GM21576 (cell line): Measurements from ENCODE around the gene CBR3.

Experiments used
- ATAC-seq: cut with Tn5 transposase; IDR thresholded peaks from one replicate; pipeline ENCODE4 v1.9.1; 2021; ENCODE audit warnings: mild to moderate bottlenecking, moderate library complexity; ENCODE audit not compliant: unreplicated experiment

Gene CBR3

DNA sequence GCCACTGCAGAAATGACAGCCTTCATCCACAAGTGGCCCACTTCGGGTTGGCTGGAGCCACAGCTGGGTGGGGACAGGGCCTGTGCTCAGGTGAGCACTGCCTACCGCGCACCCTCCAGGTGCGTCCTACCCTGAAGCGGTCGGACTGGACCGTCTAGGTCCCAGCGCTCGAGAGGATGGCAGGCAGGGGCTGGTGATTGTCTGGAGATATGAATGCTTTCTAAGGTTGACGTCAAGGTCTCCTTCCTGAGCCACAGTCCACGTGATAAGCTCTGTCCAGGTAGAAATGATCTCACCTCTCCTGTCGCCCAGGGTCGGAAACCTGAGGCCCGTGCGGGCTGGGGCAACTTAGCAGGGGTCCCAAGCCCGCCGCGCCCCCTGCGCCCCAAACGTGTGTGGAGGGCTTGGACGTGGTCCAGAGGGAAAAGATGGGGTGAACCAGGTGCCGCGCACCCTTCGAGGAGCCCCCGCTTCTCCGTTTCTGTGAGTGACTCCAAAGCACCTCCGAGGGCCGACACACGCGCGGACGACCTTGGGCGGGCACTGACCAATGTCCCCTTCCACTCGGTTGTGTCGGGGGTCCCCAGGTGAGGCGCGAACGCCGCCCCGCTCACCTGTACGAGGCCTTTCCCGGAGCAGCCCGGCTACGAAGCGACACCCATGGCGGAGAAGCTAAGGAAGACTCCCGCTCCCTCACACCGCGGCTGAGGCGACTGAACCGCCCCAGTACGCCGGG, 20.9 kb downstream of the CBR3 start:
- ATAC-seq = no peak

DNA sequence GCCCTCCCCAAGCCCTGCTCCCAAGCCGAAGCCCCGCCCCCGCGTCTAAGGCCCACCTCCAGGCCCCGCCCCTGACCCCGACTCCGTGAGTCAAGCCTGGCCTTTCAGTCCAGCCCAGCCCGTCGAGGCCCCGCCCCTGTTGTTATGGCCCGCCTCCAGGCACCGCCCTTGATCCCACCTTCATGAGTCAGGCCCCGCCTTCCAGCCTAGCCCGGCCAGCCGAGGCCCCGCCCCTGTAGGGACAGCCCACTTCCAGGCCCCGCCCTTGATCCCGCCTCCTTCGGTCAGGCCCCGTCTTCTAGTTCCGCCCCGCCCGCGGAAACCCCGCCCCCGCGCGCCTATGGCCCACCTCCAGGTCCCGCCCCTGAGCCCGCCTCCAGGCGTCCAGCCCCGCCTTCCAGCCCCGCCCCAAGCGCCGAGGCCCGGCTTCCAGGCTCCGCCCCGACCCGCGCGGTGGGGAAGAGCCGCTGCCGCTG, 21.5 kb downstream of the CBR3 start:
- peak; percentile 90 for ATAC-seq

DNA sequence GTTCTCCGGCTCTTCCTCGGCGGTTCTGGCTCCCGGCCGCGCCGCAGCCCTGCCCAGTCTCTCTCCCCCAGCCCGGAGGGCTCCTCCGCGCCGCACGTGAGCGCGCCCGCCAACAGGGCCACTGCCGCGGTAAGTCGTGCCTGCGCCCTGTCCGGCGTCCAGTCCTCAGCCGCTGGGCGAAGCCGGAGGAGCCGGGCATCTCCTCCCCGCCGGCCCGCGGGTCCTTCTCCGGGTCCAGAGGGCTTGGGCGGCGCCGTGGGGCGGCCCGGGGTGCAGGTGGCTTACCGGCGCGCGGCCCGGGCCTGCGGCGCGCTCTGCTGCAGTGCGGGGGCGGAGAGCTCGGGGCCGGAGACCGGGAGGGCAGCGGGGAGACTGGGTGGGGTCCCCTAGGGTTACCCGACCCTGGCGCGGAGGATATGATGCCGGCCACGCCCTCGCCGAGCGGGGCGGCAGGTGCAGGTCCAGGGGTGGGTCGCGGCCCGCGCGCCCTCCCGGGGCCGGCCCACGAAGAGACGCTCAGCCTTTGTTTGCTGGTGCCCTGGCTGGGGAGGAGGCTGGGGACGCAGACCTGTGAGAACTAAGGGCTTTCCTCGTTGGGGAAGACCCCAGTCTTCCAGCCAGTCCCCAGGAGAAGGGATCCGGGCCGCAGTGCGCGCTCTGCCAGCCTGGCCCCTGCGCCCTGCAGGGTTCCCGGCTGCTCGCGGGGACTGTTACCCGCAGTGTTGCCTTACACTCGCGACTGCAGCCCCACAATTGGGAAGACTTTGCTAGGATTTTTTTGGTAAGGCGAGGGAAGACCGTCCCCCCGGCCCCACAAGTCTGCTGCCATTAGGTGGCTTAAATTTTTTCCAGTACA, 22.2 kb downstream of the CBR3 start, which contains the start of gene DOP1B:
DOP1B (plus strand) TSS at position 10 of the 856 bp plus-strand sequence. CDS start 7,910 bp downstream, outside the sequence.
- ATAC-seq = peak; percentile 24

DNA sequence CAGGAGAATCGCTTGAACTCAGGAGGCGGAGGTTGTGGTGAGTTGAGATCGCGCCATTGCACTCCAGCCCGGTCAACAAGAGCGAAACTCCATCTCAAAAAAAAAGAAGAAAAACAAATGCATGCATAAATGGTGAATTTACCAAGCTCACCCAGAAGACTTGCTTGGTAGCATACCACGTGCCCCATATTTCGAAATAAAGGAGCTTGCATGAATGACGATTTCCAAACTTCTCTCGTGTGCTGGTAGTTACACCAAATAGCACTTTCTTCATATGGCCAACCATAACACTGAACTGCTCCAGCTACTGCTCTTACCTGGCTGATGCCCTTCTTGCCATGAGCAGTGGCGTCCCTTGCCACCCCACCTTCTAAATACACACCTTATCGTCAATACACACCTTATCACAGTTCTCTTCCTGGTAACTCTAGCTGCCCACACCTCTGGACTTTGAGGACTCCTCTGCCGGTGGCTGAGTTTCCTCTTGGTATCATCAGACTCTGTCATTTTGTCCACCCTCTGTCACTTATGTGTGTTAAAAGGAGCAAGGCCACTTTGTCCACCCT, 24.6 kb downstream of the CBR3 start:
- no peak for ATAC-seq

DNA sequence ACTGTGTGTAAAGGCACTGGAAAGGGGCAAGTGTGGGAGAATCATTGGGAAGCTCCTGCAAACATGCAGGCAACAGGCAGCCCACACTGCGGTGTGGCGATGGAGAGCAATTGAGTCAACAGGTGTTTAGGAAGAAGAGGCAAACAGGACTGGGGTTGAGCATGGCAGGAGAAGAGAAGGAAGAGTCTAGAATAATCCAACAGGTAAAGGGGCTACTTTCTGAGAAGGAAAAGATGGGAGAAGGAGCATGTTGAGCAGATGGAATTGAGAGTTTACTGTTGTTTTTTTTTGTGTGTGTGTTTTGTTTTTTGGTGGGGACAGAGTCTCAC, 25.9 kb downstream of the CBR3 start:
- ATAC-seq = no peak

DNA sequence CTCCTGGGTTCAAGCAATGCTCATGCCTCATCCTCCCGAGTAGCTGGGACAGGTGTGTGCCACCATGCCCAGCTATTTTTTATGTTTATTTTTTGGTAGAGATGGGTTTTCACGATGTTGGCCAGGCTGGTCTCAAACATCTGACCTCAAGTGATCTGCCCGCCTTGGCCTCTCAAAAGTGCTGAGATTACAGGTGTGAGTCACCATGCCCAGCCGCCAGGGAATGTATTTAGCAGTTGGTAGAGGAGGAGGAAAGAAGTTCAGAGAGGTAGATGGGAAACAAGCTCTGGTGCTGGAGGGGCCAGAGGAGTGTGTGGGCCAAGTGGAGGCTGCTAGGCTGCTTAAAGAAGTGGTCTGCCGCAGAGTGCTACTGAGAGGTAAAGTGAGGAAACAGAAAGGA, 27.8 kb downstream of the CBR3 start:
- ATAC-seq = no peak

DNA sequence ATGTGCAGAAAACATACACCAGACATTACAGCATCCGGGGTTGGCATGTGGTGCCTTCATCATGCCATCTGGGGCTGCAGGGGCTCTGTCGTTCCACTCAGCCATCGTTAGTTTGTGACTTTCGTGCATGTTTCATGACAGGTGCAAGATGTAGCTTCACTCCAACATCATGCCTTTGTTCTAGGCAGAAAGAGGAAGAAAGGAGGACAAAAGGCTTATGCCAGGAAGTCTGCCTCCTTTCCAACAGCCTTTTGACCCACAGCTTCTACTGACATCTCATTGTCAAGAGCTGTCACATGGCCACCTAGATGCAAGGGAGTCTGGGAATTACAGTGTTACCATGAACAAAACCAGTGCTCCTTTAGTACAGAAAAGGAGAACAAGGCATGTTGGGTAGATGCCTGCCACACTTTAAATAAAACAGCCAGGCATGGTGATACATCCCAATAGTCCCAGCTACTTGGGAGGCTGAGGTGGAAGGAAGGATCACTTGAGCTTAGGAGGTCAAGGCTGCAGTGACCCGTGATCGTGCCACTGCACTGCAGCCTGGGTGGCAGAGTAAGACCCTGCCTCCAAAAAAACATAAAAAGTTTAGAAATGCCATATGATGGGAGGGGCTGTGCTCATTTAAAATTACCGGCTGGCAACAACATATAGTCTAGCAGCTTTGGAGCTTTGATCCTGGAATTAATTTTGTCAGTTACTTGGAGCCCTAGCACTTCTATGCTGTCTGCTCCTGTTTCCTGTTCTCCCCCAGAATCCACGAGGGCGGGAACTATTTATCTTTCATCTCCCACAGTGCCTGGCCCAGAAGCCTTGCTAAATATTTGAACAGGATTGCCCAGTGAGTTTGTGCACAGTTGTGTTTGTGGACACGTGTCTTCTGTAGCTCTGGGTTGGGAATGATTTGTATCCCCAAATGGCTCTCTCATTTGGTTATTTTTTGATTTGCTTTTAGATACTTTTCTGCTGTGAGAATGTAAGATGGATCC, 29.2 kb downstream of the CBR3 start:
- ATAC-seq = no peak

DNA sequence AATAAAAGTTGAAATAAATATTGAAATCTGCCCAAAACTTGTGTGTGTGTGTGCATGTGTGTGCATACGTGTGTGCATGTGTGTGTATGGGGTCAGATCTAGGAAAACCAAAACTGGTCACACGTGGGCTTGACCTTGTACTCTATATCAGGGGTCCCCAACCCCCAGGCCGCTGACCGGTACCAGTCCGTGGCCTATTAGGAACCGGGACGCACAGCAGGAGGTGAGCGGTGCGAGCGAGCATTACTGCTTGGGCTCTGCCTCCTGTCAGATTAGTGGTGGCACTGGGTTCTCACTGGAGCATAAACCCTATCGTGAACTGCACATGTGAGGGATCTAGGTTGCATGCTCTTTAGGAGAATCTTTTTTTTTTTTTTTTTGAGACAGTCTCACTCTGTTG, 30.5 kb downstream of the CBR3 start:
- no peak for ATAC-seq

DNA sequence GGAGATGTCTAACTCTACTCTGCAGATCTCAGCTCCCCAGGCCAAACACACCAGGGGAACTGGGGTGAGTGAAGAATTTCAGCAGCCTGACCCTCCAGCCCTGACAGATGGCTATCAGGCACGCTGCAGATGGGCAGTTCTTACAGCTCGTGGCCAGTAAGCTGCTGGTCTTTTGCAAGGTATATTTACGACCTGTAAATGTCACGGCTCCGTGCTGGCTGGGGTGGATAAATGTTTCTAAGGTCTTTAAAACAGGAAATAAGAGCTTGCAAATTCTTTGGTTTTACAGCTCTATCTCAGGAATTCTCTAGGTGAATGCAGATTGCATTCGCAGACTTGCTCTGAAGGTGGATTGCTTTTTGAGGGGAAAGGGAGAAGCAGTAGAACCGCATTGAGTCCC, 31.8 kb downstream of the CBR3 start:
- no peak for ATAC-seq

DNA sequence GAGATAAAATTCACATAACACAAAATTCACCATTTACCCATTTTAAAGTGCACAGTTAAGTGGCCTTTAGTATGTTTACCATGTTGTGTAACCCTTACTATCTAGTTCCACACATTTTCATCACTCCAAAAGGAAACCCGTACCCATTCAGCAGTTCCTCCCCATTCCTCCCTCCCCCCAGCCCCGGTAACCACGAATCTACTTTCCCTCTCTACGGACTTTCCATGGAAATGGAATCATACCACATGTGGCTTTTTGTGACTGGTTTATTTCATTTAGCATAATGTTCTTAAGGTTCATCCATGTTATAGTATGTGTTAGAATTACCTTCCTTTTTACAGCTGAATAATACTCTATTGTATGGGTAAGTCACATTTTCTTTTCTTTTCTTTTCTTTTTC, 32.7 kb downstream of the CBR3 start:
- no peak for ATAC-seq

DNA sequence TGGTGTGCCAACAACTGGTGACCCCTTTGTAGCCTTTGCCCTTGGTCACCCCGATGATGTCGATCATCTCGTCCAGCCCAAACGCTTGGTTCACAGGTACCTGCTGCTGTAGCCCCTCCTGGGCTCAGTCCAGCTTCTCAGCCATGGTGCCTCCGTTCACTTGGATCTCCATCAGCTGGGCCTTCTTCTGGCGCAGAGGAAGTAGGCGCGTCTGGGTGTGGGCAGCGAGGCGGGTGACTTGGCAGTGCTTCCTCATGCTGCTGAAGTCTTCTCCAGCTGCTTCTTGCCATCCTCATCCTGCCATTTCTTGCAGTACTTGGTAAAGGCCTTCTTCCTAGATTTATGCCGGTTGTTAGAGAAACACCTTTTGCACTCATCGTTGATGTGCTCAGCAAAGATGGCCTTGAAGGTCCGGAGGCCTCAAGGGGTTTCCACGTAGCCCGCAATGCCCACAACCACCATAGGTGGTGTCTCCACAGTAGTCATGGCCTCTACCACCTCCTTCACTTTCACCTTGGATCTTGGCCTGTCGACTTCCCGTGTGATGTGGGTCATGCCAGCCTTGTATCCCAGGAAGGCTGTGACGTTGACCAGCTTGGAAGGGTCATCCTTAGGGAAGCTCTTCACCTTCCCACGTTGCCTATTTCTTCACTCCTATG, 34.7 kb downstream of the CBR3 start:
- ATAC-seq = no peak

DNA sequence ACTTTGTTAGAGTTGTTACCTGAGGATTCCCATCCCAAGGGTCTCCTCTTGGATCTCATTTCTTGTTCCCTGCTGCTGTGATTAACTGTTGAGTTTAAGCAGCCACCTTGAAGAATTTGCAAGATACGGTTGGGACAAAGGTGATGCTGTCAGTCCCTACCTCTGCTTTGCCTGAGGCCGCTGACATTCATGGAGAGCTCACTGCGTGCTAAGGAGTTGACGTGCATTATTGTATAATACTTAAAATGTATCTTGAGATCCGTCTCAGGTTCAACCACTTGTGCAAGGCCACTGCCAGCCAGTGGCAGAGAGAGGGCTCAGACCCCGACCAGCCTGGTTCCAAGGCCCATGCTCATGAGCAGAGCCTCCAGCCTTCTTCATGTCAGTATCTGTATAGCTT, 35.9 kb downstream of the CBR3 start:
- no peak for ATAC-seq

DNA sequence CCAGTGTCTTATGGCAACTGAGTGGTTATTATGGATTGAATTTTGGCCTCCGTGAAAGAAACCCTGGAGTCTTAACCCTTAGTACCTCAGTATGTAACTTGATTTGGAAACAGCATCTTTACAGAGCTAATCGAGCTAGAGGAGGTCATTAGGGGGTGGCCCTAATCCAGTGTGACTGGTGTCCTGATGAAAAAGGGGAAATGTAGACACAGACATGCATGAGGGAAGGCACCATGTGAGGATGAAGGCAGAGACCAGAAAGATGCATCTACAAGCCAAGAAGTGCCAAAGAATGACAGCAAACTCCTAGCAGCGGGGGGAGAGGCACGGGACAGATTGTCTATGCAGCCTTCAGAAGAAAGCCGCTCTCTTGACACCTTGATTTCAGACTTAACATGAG, 36.5 kb downstream of the CBR3 start:
- no peak for ATAC-seq

DNA sequence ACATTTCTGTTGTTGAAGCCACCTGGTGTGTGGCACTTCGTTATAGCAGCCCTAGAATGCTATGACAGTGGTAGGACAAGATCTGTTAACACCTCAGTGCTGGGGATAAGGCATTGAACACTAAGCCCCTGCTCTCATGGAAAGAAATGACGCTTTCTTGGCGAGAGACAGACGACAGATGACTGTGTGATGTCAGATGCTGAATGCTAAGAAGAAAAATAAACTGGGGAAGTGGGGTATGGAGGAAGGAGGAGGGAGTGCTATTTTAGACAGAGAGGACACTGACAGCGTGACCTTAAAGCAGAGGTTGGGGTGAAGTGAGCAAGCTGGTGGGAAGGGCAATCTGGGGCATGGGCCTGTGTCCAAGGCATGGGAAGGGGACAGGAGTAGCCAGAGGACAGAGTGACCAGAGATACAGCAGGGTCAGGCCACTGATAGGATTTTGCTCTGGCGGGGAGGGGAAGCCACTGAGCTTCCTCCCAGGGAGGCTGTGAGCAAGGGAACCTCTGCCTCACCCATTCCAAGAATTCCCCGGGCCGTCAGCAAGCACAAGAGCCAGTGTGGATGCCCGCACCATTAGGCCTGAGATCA, 37.0 kb downstream of the CBR3 start:
- ATAC-seq = no peak

DNA sequence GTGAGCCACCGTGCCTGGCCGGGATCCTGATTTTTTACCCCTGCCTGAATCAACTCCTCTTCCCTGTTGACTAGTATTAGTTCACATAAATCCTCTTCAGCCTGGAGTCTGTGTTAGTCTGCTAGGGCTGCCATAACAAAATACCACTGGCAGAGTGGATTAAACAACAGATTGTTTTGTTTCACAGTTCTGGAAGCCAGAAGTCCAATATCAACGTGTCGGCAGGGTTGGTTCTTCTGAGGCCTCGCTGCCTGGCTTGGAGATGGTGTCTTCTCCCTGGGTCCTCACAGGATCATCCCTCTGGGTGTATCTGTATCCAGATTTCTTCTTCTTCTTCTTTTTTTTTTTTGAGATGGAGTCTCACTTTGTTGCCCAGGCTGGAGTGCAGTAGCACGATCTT, 39.9 kb downstream of the CBR3 start:
- no peak for ATAC-seq

DNA sequence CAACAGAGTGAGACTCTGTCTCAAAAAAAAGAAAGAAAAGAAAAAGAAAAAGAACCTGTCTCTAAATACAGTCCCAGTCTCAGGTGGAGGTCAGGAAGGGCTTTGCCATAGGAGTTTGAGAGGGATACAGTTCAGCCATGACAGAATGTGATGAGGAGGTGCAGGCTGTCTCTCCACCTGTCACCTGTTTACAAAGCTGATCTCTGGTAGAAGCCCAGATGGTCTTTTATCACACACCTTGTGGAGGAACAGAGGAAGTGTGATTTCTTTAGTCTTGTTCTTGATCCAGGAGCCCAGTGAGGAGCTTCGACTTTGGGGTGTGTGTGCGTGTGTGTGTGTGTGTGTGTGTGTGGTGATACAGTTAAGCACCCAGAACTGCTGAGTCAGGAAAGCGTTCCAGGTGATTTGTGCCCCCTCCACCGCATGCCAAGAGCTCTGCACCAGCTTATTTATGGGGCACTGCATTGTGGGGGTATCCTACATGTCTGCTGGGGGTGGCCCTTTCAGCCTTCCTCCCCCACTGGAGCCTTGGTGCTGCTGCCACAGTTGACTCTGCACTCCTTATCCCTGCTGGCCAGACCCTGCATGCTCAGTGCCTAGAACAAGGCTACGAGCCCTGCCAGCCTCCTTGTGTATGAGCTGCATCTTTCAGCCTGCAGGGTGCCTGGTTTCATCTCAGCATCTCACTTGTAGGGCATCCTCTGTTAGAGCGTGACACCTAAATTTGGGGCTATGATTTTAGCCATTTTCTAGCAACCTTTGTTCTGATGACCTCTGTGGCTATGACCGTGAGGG, 41.1 kb downstream of the CBR3 start:
- no peak for ATAC-seq

DNA sequence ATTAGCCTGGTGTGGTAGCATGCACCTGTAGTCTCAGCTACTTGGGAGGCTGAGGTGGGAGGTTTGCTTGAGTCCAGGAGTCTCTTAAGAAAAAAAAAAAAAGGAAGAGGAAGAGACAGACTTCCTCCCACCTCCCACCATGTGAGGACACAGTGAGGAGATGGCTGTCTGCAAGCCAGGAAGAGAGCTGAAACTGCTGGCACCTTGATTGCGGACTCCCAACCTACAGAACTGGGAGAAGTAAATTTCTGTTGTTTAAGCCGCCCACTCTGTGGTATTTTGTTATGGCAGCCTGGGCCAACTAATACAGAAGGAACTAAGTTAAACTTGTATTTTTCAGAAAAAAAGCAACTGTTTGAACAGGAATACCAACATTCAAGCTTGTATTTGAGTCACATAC, 43.5 kb downstream of the CBR3 start:
- no peak for ATAC-seq

DNA sequence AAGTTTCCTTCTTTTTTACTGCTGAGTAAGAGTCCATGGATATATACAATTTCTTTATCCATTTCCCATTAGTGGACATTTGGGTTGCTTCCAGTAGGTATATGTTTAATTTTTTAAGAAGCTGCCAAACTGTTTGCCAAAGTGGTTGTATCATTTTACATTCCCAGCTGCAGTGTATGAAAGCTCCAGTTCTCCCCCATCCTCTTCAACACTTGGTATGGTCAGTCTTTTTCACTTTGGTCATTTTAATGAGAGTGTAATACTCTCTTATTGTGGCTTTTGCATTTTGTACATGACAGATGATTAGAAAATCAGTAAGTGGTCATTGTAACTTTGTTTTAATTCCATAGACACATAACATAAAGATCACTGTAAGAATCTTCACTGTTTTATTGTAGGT, 44.3 kb downstream of the CBR3 start:
- no peak for ATAC-seq

DNA sequence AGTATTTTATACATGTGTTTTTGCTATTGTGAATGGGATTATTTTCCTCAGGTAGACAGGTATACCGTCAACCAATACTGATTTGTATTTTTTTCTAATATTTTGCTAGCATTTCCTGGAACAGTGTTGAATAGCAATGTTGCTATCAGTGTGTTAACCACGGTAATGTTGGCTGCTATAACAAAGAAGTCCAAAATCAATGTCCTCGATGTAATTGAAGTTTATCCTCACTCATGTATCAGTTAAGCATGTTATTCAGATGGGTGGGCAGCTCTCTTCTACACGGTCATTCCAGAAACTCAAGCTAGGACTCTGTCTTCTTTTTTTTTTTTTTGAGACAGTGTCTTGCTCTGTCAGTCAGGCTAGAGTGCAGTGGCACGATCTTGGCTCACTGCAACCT, 46.1 kb downstream of the CBR3 start:
- ATAC-seq = no peak
